Adrenal gland (tissue), 5 donors: Measurements from ENCODE around the gene SNAP47.

Experiments used
- CTCF ChIP-seq, 6 experiments: fragments of 450-650 bp in 4 of 6; fragments of 200-600 bp in 2 of 6; sonication (generic) in 1 of 6; IDR thresholded peaks; 1 replicate in 5 of 6; 2 replicates in 1 of 6; pipeline versions ENCODE4 v1.5.1 to v1.8.0; 2016 to 2021; ENCODE audit warnings: antibody characterized with exemption in 6 of 6, mild to moderate bottlenecking in 2 of 6, moderate library complexity in 1 of 6
- POLR2A ChIP-seq, 2 donors: fragments of 450-650 bp; IDR thresholded peaks; one replicate each; pipeline ENCODE4 v1.6.1; 2017; ENCODE audit warnings: antibody characterized with exemption in 2 of 2, mild to moderate bottlenecking in 2 of 2, moderate library complexity in 1 of 2
- donor health status: DM: no; HTN: no; CAD: no.

GRCh38 chr1:227774051-227774731 is 39.0 kb downstream of the SNAP47 start:
- TF ChIP-seq CTCF (IDR thresholded peaks at IDR 0.05) (no peak), POLR2A (IDR thresholded peaks at IDR 0.05) (no peak)
